Smooth muscle cell of the coronary artery (primary cell): ENCODE results near the gene RAP1GAP2. TPM values are rescaled to one million over a fixed set of nuclear protein-coding genes. Genes with fewer than 3 reads are reported as not detected.

ENCODE experiments used
- total RNA-seq: library from RNA; depleted of rRNA; stranded (reverse); fragments of >200 nt; gene quantifications from 2 replicates; pipeline ENCODE4 v1.2.3, GENCODE V29; 2014; ENCODE audit warnings: low replicate concordance

Gene RAP1GAP2
- total RNA-seq: 0.15 and 1.2 TPM in 2 replicates

GRCh38 chr17:2796164-2797125 lies at the start of gene RAP1GAP2:
Gene RAP1GAP2, plus strand, starts transcription at chr17:2796438. Its CDS starts 90 bp downstream, at chr17:2796528.

GRCh38 chr17:2749058-2749783 lies 47.0 kb upstream of the RAP1GAP2 start, which contains the start of gene CCDC92B:
Gene CCDC92B, minus strand, starts transcription at chr17:2749652. Its CDS starts 14,507 bp downstream, at chr17:2735145.

GRCh38 chr17:3063507-3063906 lies 267.3 kb downstream of the RAP1GAP2 start, which contains the start of gene OR1D5:
Gene OR1D5, minus strand, starts transcription at chr17:3063607. Its CDS starts 0 bp downstream, at chr17:3063607.

Other genes starting within 250 kb of the RAP1GAP2 start
- gene PAFAH1B1, start 202.8 kb upstream of the RAP1GAP2 start, total RNA-seq: 87.1 and 121 TPM in 2 replicates
- gene CLUH, start 84.7 kb upstream of the RAP1GAP2 start, total RNA-seq: 28.0 and 46.0 TPM in 2 replicates
- not detected in 2 replicates for gene CCDC92B, start 46.8 kb upstream of the RAP1GAP2 start, total RNA-seq